A549 (cell line): ENCODE data around the gene STK4. TPM values are rescaled to one million over a fixed set of nuclear protein-coding genes. Genes with fewer than 3 reads are reported as not detected.

Source experiments
- ATAC-seq, 2 experiments: fragments of 200-7000 bp in 1 of 2; fragments of >200 bp in 1 of 2; cut with Nextera tagmentation in 1 of 2; cut with Tn5 transposase in 1 of 2; 3 replicates each; pipeline versions ENCODE4 v1.8.0 to v1.9.1; 2018 to 2020; ENCODE audit warnings: mild to moderate bottlenecking in 1 of 2, moderate library complexity in 1 of 2
- CTCF ChIA-PET: fragments of 300-600 bp; sonication (Branson Sonifier 250); formaldehyde crosslinking; extraction: SDS; loops from one replicate; lab custom pipeline; 2021; ENCODE audit warnings: antibody characterized with exemption, inconsistent platforms; lab: Yijun Ruan, JAX
- POLR2A ChIA-PET: fragments of 350-600 bp; formaldehyde crosslinking; extraction: SDS; loops from one replicate; lab custom pipeline; 2021; ENCODE audit warnings: antibody characterized with exemption, inconsistent platforms; lab: Yijun Ruan, JAX
- DNase-seq, 2 experiments: peaks; one replicate each; pipeline versions ENCODE4 v3.0.0 to v3.0.0-alpha.2; 2011 to 2016; ENCODE audit warnings: low read depth in 1 of 2, low spot score in 1 of 2
- FAIRE-seq: peaks from 2 replicates; lab custom pipeline; 2011; peaks lifted over from hg19 to GRCh38; lab: Jason Lieb, UNC
- H3K27ac ChIP-seq, 2 experiments: fragments of >200 bp; sonication (Bioruptor Twin); formaldehyde crosslinking; 3 replicates each; pipeline ENCODE4 v1.5.1; 2016 to 2017
- H3K4me1 ChIP-seq: fragments of >200 bp; sonication (Bioruptor Twin); formaldehyde crosslinking; 3 replicates; pipeline ENCODE4 v1.6.1; 2016
- H3K4me2 ChIP-seq: fragments of >200 bp; sonication (Bioruptor Twin); formaldehyde crosslinking; 3 replicates; pipeline ENCODE4 v1.6.1; 2016
- H3K4me3 ChIP-seq: fragments of >200 bp; sonication (Bioruptor Twin); formaldehyde crosslinking; 3 replicates; pipeline ENCODE4 v1.5.1; 2016
- H3K9me3 ChIP-seq: fragments of >200 bp; sonication (Bioruptor Twin); formaldehyde crosslinking; 3 replicates; pipeline ENCODE4 v1.6.1; 2016
- BCL3 ChIP-seq: fragments of >200 bp; sonication (Bioruptor Twin); formaldehyde crosslinking; IDR thresholded peaks from 3 replicates; pipeline ENCODE4 v1.6.1; 2016
- CBX8 ChIP-seq: fragments of 200-600 bp; sonication (generic); IDR thresholded peaks from 2 replicates; pipeline ENCODE4 v1.6.1; 2016
- CTCF ChIP-seq: fragments of >200 bp; sonication (Bioruptor Twin); formaldehyde crosslinking; IDR thresholded peaks from 3 replicates; pipeline ENCODE4 v1.5.1; 2016
- EHF ChIP-seq: fragments of 250-450 bp; sonication (Bioruptor Pico); IDR thresholded peaks from 2 replicates; pipeline ENCODE4 v1.5.0; 2020; ENCODE audit warnings: mild to moderate bottlenecking
- ESRRA ChIP-seq: fragments of 150-350 bp; IDR thresholded peaks from 2 replicates; pipeline ENCODE4 v1.6.1; 2014; ENCODE audit warnings: mild to moderate bottlenecking, low read length, borderline replicate concordance
- FOSB ChIP-seq: fragments of 250-450 bp; sonication (Bioruptor Pico); IDR thresholded peaks from 2 replicates; pipeline ENCODE4 v1.5.0; 2020; ENCODE audit warnings: mild to moderate bottlenecking, moderate library complexity
- FOSL2 ChIP-seq, 2 experiments: fragments of 450-650 bp in 1 of 2; fragments of >200 bp in 1 of 2; sonication (Bioruptor Twin) in 1 of 2; formaldehyde crosslinking; IDR thresholded peaks; 2 replicates each; pipeline versions ENCODE4 v1.5.0 to v1.6.1; 2016 to 2020; ENCODE audit warnings: mild to moderate bottlenecking in 1 of 2, moderate library complexity in 1 of 2
- HDAC2 ChIP-seq: fragments of 200-600 bp; sonication (generic); IDR thresholded peaks from 2 replicates; pipeline ENCODE4 v1.6.1; 2016
- HMGXB4 ChIP-seq: fragments of 250-450 bp; sonication (Bioruptor Pico); IDR thresholded peaks from 2 replicates; pipeline ENCODE4 v1.5.0; 2021; ENCODE audit warnings: mild to moderate bottlenecking, moderate library complexity, borderline replicate concordance
- HOXA7 ChIP-seq: fragments of 250-450 bp; sonication (Bioruptor Pico); IDR thresholded peaks from 2 replicates; pipeline ENCODE4 v1.5.0; 2020; ENCODE audit warnings: mild to moderate bottlenecking, moderate library complexity
- HOXB5 ChIP-seq: fragments of 250-450 bp; sonication (Bioruptor Pico); IDR thresholded peaks from 2 replicates; pipeline ENCODE4 v1.5.0; 2020; ENCODE audit warnings: mild to moderate bottlenecking, moderate library complexity
- JUNB ChIP-seq: fragments of >200 bp; sonication (Bioruptor Twin); formaldehyde crosslinking; IDR thresholded peaks from 2 replicates; pipeline ENCODE4 v1.6.1; 2016
- KDM1A ChIP-seq: fragments of 200-600 bp; sonication (generic); IDR thresholded peaks from 2 replicates; pipeline ENCODE4 v1.6.1; 2016; ENCODE audit warnings: low read depth, mild to moderate bottlenecking
- MAX ChIP-seq: IDR thresholded peaks from 2 replicates; pipeline ENCODE4 v1.6.1; 2012
- MAZ ChIP-seq: fragments of 150-350 bp; IDR thresholded peaks from 2 replicates; pipeline ENCODE4 v1.6.1; 2014; ENCODE audit warnings: antibody characterized with exemption, low read depth, low read length, borderline replicate concordance
- POLR2A ChIP-seq: IDR thresholded peaks from 2 replicates; pipeline ENCODE4 v1.6.1; 2012; ENCODE audit warnings: mild to moderate bottlenecking, low read length
- RARB ChIP-seq: fragments of 250-450 bp; sonication (Bioruptor Pico); IDR thresholded peaks from 2 replicates; pipeline ENCODE4 v1.8.0; 2021; ENCODE audit warnings: mild to moderate bottlenecking, moderate library complexity
- RCOR1 ChIP-seq: fragments of 150-350 bp; IDR thresholded peaks from 2 replicates; pipeline ENCODE4 v1.6.1; 2014; ENCODE audit warnings: antibody characterized with exemption, low read length, low read depth
- RFX5 ChIP-seq: fragments of 450-650 bp; IDR thresholded peaks from 2 replicates; pipeline ENCODE4 v1.7.1; 2014; ENCODE audit warnings: antibody characterized with exemption, mild to moderate bottlenecking, moderate library complexity
- TFCP2L1 ChIP-seq: fragments of 250-450 bp; sonication (Bioruptor Pico); IDR thresholded peaks from 2 replicates; pipeline ENCODE4 v1.5.0; 2021; ENCODE audit warnings: mild to moderate bottlenecking
- TP53 ChIP-seq: fragments of 250-450 bp; sonication (Bioruptor Pico); IDR thresholded peaks from 2 replicates; pipeline ENCODE4 v1.5.0; 2021; ENCODE audit warnings: mild to moderate bottlenecking, moderate library complexity
- ZC3H11A ChIP-seq: fragments of 450-650 bp; IDR thresholded peaks from 2 replicates; pipeline ENCODE4 v1.6.1; 2014; ENCODE audit warnings: antibody characterized with exemption, mild to moderate bottlenecking
- ZFP36 ChIP-seq: fragments of 450-650 bp; IDR thresholded peaks from 2 replicates; pipeline ENCODE4 v1.6.1; 2014; ENCODE audit warnings: borderline replicate concordance; ENCODE audit not compliant: partially characterized antibody
- ZNF302 ChIP-seq: fragments of 250-450 bp; sonication (Bioruptor Pico); IDR thresholded peaks from 2 replicates; pipeline ENCODE4 v1.9.0; 2021; ENCODE audit warnings: inconsistent platforms, mild to moderate bottlenecking, moderate library complexity
- WGBS: methylation state at CpG from one replicate; pipeline ENCODE4 v1.1.6; 2017; ENCODE audit errors: missing lambda C conversion rate; 5-methylcytosine and 5-hydroxymethylcytosine counted together
- polyA plus RNA-seq, 4 experiments: library from polyadenylated mRNA; depleted of rRNA in 3 of 4; stranded (reverse); fragments of >200 nt; fragmentation: RNase III in 1 of 4; extraction: RNeasy Plus Mini Kit Qiagen cat#74134 plus additional on column Dnase treatment in 1 of 4; gene quantifications; 2 replicates in 3 of 4; 3 replicates in 1 of 4; pipeline ENCODE4 v1.2.3, GENCODE V29; 2011 to 2017
- TF ChIP-seq, protein P1 (sequence below): fragments of >200 bp; sonication (Bioruptor Twin); formaldehyde crosslinking; IDR thresholded peaks from 2 replicates; pipeline ENCODE4 v1.6.1; 2016
- TF ChIP-seq, protein P2 (sequence below): IDR thresholded peaks from 2 replicates; pipeline ENCODE4 v1.6.1; 2012; ENCODE audit warnings: low read depth, borderline replicate concordance

The STK4 gene
- polyA plus RNA-seq, 2 of the 4 experiments (the other 2 are of a cell fraction): 14.5 to 34.5 TPM

- no peak overlapping the region for H3K4me3 ChIP-seq
- no peak for FAIRE-seq
- ChIA-PET POLR2A (interaction anchor here (1.3 kb wide), 1 partner anchor 11 kb away, joined by 6 read pairs; the partner anchor contains the start of gene TOMM34), CTCF (interaction anchor here (1.2 to 2.0 kb wide), 3 partner anchors 11 to 12 kb away, joined by 3 to 6 read pairs (median 4); partner anchors contain the start of gene TOMM34)
- ATAC-seq: no peak
- no peaks in the 10 kb centered on the region for H3K9me3 ChIP-seq
- no peak overlapping the region for H3K4me2 ChIP-seq
- H3K4me1 ChIP-seq: no peaks in the 10 kb centered on the region
- H3K27ac ChIP-seq: no peak overlapping the region
- TF ChIP-seq JUNB: no peak
- no peak for TF ChIP-seq CBX8
- TF ChIP-seq, protein P1, sequence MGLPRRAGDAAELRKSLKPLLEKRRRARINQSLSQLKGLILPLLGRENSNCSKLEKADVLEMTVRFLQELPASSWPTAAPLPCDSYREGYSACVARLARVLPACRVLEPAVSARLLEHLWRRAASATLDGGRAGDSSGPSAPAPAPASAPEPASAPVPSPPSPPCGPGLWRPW: no peak
- no peak for TF ChIP-seq TFCP2L1
- no peak for TF ChIP-seq MAZ
- no peak for TF ChIP-seq HDAC2
- no peak for TF ChIP-seq HOXA7 (CRISPR knock-in tag)
- no peak for TF ChIP-seq RARB (CRISPR knock-in tag)
- no peak for TF ChIP-seq KDM1A
- no peak for TF ChIP-seq POLR2A
- no peak for TF ChIP-seq FOSB
- no peak for TF ChIP-seq BCL3
- no peak for TF ChIP-seq RFX5
- no peak for TF ChIP-seq ZC3H11A
- no peak for TF ChIP-seq ZNF302 (CRISPR knock-in tag)
- TF ChIP-seq RCOR1: no peak
- TF ChIP-seq, protein P2, sequence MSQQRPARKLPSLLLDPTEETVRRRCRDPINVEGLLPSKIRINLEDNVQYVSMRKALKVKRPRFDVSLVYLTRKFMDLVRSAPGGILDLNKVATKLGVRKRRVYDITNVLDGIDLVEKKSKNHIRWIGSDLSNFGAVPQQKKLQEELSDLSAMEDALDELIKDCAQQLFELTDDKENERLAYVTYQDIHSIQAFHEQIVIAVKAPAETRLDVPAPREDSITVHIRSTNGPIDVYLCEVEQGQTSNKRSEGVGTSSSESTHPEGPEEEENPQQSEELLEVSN: no peak
- TF ChIP-seq FOSL2 (IDR thresholded peaks at IDR 0.05): no peak
- no peak for TF ChIP-seq FOSL2 (CRISPR knock-in tag; IDR thresholded peaks at IDR 0.05)
- TF ChIP-seq ESRRA: no peak
- no peak for TF ChIP-seq MAX
- no peak for DNase-seq
- WGBS: 70% methylated on average over 2 of the region's 2 CpGs
Measured at GRCh38 chr20:44948513-44948912, 17.8 kb upstream of the STK4 start.

GRCh38 chr20:44950368-44950767 is 15.9 kb upstream of the STK4 start:
- Histone ChIP-seq H3K9me3 (no peaks in the 10 kb centered on the region), H3K27ac (no peak overlapping the region), H3K4me1 (no peaks in the 10 kb centered on the region), H3K4me3 (no peak overlapping the region), H3K4me2 (no peak overlapping the region)
- WGBS: 88% methylated on average over 1 of the region's 1 CpG
- CTCF ChIA-PET: interaction anchor here (1.4 kb wide), 1 partner anchor 11 kb away, joined by 5 read pairs; no protein-coding TSS in a partner anchor
- no peak for ATAC-seq
- TF ChIP-seq ZNF302 (CRISPR knock-in tag) (no peak), HOXB5 (CRISPR knock-in tag) (no peak), ZC3H11A (no peak)
- FAIRE-seq: no peak
- POLR2A ChIA-PET: interaction anchor here (1.8 kb wide), 1 partner anchor 10 kb away, joined by 6 read pairs; the partner anchor contains the start of gene TOMM34
- no peak for DNase-seq

DNA sequence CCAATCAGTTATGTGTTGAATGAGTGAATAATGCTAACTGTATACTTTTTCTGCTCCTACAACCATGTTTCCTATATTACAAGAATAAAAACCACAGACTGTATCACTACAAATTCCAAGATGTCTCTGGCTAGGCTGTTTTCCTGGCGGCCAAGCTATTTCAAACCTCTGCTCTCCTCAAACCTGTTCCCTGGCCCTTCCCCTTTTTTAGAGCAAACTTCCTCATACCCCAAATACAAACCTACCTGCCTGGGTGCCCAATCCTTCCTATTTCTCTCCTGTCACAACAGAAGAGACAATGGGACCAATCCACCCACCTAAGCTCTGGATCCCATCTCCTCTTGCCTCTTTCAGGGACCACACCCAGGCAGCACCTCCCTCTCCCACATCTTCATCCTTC is 13.6 kb upstream of the STK4 start:
- no peak for ATAC-seq
- H3K4me1 ChIP-seq: no peaks in the 10 kb centered on the region
- no peak for DNase-seq
- H3K4me2 ChIP-seq: no peak overlapping the region
- CTCF ChIA-PET: interaction anchor here (0.9 to 1.9 kb wide), 5 partner anchors 11 to 339 kb away, joined by 3 to 4 read pairs (median 3); partner anchors contain the start of gene STK4
- no peak overlapping the region for H3K27ac ChIP-seq
- 96% methylated on average over 1 of the region's 1 CpG for WGBS
- FAIRE-seq: no peak
- POLR2A ChIA-PET: no interaction called here
- H3K4me3 ChIP-seq: no peak overlapping the region
- H3K9me3 ChIP-seq: no peaks in the 10 kb centered on the region
- TF ChIP-seq CTCF (no peak), FOSB (no peak), TP53 (CRISPR knock-in tag) (no peak), JUNB (no peak), RARB (CRISPR knock-in tag) (no peak), CBX8 (no peak), POLR2A (no peak), EHF (no peak), MAZ (no peak), HMGXB4 (no peak), ZFP36 (no peak)
